ENCODE results near the gene MKNK1.

The MKNK1 gene

DNA sequence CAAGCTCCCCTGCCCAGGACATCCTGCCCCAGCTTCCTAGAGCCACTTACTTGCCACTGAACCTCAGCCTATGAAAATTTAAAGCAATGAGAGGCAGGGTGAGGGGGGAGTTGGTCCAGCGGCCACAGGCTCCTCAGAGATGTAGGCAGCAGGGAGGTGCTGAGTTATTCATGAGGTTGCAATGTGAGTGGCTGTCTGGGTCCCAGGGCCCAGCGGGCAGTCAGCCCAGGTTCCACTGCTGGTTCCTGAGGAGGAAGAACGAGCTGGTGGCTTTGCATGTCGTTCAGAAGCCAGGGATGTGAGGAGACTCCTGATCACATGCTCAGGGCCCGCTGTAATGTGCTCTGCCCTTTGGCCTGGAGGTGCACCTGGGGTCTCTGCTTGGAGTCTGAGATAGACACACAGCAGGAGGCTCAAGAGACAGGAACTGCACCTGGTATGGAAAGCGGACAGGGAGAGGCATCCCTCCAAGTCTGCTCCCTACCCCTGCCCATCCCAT is 52.4 kb downstream of the MKNK1 start, which contains the start of gene KNCN:
TSS of gene KNCN (minus strand) at position 51 of the 499 bp plus-strand sequence. CDS start 432 bp downstream, outside the sequence.
- TF ChIP-seq, protein P1, sequence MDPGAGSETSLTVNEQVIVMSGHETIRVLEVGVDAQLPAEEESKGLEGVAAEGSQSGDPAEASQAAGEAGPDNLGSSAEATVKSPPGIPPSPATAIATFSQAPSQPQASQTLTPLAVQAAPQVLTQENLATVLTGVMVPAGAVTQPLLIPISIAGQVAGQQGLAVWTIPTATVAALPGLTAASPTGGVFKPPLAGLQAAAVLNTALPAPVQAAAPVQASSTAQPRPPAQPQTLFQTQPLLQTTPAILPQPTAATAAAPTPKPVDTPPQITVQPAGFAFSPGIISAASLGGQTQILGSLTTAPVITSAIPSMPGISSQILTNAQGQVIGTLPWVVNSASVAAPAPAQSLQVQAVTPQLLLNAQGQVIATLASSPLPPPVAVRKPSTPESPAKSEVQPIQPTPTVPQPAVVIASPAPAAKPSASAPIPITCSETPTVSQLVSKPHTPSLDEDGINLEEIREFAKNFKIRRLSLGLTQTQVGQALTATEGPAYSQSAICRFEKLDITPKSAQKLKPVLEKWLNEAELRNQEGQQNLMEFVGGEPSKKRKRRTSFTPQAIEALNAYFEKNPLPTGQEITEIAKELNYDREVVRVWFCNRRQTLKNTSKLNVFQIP (CRISPR knock-in tag; IDR thresholded peaks at IDR 0.05; ENCODE audit: borderline replicate concordance, low read depth) = no peak
- TF ChIP-seq ZC3H10 (CRISPR knock-in tag; IDR thresholded peaks at IDR 0.05) (no peak), PPARA (CRISPR knock-in tag; IDR thresholded peaks at IDR 0.05; ENCODE audit: borderline replicate concordance) (no peak), ISL1 (CRISPR knock-in tag; IDR thresholded peaks at IDR 0.05) (no peak), ZFP3 (CRISPR knock-in tag; IDR thresholded peaks at IDR 0.05) (no peak), GLIS3 (CRISPR knock-in tag; IDR thresholded peaks at IDR 0.05) (no peak), ESRRG (CRISPR knock-in tag; IDR thresholded peaks at IDR 0.05) (no peak), TCF4 (CRISPR knock-in tag; IDR thresholded peaks at IDR 0.05; ENCODE audit: borderline replicate concordance) (no peak), TOX (CRISPR knock-in tag; IDR thresholded peaks at IDR 0.05; ENCODE audit: borderline replicate concordance) (no peak), SNAI2 (CRISPR knock-in tag; IDR thresholded peaks at IDR 0.05) (no peak), RARB (CRISPR knock-in tag; IDR thresholded peaks at IDR 0.05) (no peak), BACH2 (CRISPR knock-in tag; IDR thresholded peaks at IDR 0.05; ENCODE audit: borderline replicate concordance) (no peak), PATZ1 (CRISPR knock-in tag; IDR thresholded peaks at IDR 0.05; ENCODE audit: borderline replicate concordance) (no peak), ZNF8 (CRISPR knock-in tag; IDR thresholded peaks at IDR 0.05) (no peak), CSDC2 (CRISPR knock-in tag; IDR thresholded peaks at IDR 0.05) (no peak), OSR1 (CRISPR knock-in tag; IDR thresholded peaks at IDR 0.05) (no peak), ZNF565 (CRISPR knock-in tag; conservative IDR thresholded peaks at IDR 0.05; ENCODE audit: low read depth) (no peak)
- TF ChIP-seq, protein P2, sequence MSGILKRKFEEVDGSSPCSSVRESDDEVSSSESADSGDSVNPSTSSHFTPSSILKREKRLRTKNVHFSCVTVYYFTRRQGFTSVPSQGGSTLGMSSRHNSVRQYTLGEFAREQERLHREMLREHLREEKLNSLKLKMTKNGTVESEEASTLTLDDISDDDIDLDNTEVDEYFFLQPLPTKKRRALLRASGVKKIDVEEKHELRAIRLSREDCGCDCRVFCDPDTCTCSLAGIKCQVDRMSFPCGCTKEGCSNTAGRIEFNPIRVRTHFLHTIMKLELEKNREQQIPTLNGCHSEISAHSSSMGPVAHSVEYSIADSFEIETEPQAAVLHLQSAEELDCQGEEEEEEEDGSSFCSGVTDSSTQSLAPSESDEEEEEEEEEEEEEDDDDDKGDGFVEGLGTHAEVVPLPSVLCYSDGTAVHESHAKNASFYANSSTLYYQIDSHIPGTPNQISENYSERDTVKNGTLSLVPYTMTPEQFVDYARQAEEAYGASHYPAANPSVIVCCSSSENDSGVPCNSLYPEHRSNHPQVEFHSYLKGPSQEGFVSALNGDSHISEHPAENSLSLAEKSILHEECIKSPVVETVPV (CRISPR knock-in tag; IDR thresholded peaks at IDR 0.05) = no peak
- no peak for ATAC-seq

DNA sequence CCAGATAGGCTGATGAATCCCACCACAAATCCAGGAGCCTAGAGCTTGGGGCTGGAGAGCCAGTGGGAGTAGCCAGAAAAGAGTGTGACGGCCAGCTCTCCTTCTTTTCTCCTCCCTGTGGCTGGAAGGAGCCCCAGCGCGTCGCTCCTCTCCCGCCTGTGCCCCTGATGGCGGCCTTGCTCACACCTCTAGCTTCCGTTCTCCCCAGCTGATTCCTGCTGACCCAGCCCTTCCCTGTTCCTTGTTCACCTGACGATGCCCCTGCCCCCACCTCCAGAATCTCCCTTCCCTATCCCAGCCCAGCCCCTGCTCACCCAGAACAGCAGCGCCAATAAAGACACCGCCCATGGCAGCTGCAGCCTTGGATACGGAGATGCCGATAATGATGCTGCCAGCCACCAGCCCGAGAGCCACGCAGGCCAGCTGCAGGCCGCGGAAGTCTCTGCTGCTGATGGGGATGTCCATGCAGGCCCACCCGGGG is 53.3 kb downstream of the MKNK1 start:
- no peak for ATAC-seq
- no peak for TF ChIP-seq ZFP30 (CRISPR knock-in tag; IDR thresholded peaks at IDR 0.05)
- no peak for TF ChIP-seq ARNTL (CRISPR knock-in tag; IDR thresholded peaks at IDR 0.05; ENCODE audit: borderline replicate concordance, low read depth)
- TF ChIP-seq SNAI2 (CRISPR knock-in tag; IDR thresholded peaks at IDR 0.05) = no peak
- no peak for TF ChIP-seq ZFP3 (CRISPR knock-in tag; IDR thresholded peaks at IDR 0.05)
- no peak for TF ChIP-seq PATZ1 (CRISPR knock-in tag; IDR thresholded peaks at IDR 0.05; ENCODE audit: borderline replicate concordance)
- TF ChIP-seq TCF4 (CRISPR knock-in tag; IDR thresholded peaks at IDR 0.05; ENCODE audit: borderline replicate concordance) = no peak
- no peak for TF ChIP-seq CSDC2 (CRISPR knock-in tag; IDR thresholded peaks at IDR 0.05)
- TF ChIP-seq ESRRG (CRISPR knock-in tag; IDR thresholded peaks at IDR 0.05) = no peak
- TF ChIP-seq ZNF565 (CRISPR knock-in tag; conservative IDR thresholded peaks at IDR 0.05; ENCODE audit: low read depth) = no peak
- no peak for TF ChIP-seq ZC3H10 (CRISPR knock-in tag; IDR thresholded peaks at IDR 0.05)
- no peak for TF ChIP-seq PPARA (CRISPR knock-in tag; IDR thresholded peaks at IDR 0.05; ENCODE audit: borderline replicate concordance)
- TF ChIP-seq ISL1 (CRISPR knock-in tag; IDR thresholded peaks at IDR 0.05) = no peak
- TF ChIP-seq OSR1 (CRISPR knock-in tag; IDR thresholded peaks at IDR 0.05) = no peak
- TF ChIP-seq, protein P2 (CRISPR knock-in tag; IDR thresholded peaks at IDR 0.05) = no peak
- TF ChIP-seq RARB (CRISPR knock-in tag; IDR thresholded peaks at IDR 0.05) = no peak
- TF ChIP-seq ZNF70 (CRISPR knock-in tag; IDR thresholded peaks at IDR 0.05) = no peak
- TF ChIP-seq, protein P3, sequence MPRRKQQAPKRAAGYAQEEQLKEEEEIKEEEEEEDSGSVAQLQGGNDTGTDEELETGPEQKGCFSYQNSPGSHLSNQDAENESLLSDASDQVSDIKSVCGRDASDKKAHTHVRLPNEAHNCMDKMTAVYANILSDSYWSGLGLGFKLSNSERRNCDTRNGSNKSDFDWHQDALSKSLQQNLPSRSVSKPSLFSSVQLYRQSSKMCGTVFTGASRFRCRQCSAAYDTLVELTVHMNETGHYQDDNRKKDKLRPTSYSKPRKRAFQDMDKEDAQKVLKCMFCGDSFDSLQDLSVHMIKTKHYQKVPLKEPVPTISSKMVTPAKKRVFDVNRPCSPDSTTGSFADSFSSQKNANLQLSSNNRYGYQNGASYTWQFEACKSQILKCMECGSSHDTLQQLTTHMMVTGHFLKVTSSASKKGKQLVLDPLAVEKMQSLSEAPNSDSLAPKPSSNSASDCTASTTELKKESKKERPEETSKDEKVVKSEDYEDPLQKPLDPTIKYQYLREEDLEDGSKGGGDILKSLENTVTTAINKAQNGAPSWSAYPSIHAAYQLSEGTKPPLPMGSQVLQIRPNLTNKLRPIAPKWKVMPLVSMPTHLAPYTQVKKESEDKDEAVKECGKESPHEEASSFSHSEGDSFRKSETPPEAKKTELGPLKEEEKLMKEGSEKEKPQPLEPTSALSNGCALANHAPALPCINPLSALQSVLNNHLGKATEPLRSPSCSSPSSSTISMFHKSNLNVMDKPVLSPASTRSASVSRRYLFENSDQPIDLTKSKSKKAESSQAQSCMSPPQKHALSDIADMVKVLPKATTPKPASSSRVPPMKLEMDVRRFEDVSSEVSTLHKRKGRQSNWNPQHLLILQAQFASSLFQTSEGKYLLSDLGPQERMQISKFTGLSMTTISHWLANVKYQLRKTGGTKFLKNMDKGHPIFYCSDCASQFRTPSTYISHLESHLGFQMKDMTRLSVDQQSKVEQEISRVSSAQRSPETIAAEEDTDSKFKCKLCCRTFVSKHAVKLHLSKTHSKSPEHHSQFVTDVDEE (CRISPR knock-in tag; IDR thresholded peaks at IDR 0.05) = no peak
- no peak for TF ChIP-seq TOX (CRISPR knock-in tag; IDR thresholded peaks at IDR 0.05; ENCODE audit: borderline replicate concordance)
